HAP-1 (cell line): ENCODE measurements around the gene PLXNB1.
"Not testable (repeated sequence)": the region's sequence is repeated elsewhere in the genome, so short reads cannot be mapped to it uniquely, and the experiment has no call there.

ENCODE experiments used
- DNase-seq, 2 experiments: peaks; one replicate each; pipeline ENCODE4 v3.0.0-alpha.2; 2016 to 2020; ENCODE audit warnings: low spot score in 2 of 2
- H3K27me3 ChIP-seq: fragments of 250-450 bp; sonication (Bioruptor Pico); 2 replicates; pipeline ENCODE4 v1.5.1; 2020; ENCODE audit warnings: low read depth, mild to moderate bottlenecking, moderate library complexity
- H3K36me3 ChIP-seq: fragments of 250-450 bp; sonication (Bioruptor Pico); replicated peaks from 2 replicates; pipeline ENCODE4 v1.5.1; 2020; ENCODE audit warnings: mild to moderate bottlenecking
- H3K4me1 ChIP-seq: fragments of 250-450 bp; sonication (Bioruptor Pico); 2 replicates; pipeline ENCODE4 v1.5.1; 2020; ENCODE audit warnings: mild to moderate bottlenecking
- H3K4me3 ChIP-seq: fragments of 250-450 bp; sonication (Bioruptor Pico); 2 replicates; pipeline ENCODE4 v1.5.1; 2020; ENCODE audit warnings: mild to moderate bottlenecking, moderate library complexity
- H3K9me3 ChIP-seq: fragments of 250-450 bp; sonication (Bioruptor Pico); 2 replicates; pipeline ENCODE4 v1.5.1; 2020; ENCODE audit warnings: mild to moderate bottlenecking, moderate library complexity
- in situ Hi-C: fragments of 300-500 bp; cut with MboI; formaldehyde crosslinking; loops from 3 replicates; pipeline ENCODE4 v1.14.3; 2020; ENCODE audit warnings: low sequenced_read_pairs, inconsistent platforms, mixed read lengths

PLXNB1 gene

GRCh38 chr3:48406443-48407431, 23.1 kb downstream of the PLXNB1 start:
- no peaks in the 10 kb centered on the region for H3K27me3 ChIP-seq
- H3K36me3 ChIP-seq = peaks cover 8% of the 10 kb centered on the region
- in situ Hi-C loops = no loop called here
- peak in 1 of 2 experiments; percentile 4 for DNase-seq
- no peaks in the 10 kb centered on the region for H3K9me3 ChIP-seq
- H3K4me1 ChIP-seq = no peaks in the 10 kb centered on the region
- H3K4me3 ChIP-seq = no peak overlapping the region

- H3K9me3 ChIP-seq = no peaks in the 10 kb centered on the region
- peaks cover 7% of the 10 kb centered on the region for H3K36me3 ChIP-seq
- no peak overlapping the region for H3K4me3 ChIP-seq
- in situ Hi-C loops = no loop called here
- DNase-seq = no peak
- H3K27me3 ChIP-seq = no peaks in the 10 kb centered on the region
- no peaks in the 10 kb centered on the region for H3K4me1 ChIP-seq
Observed at GRCh38 chr3:48405971-48406370, 23.9 kb downstream of the PLXNB1 start.

GRCh38 chr3:48405343-48405881, 24.5 kb downstream of the PLXNB1 start:
- H3K36me3 ChIP-seq = peaks cover 4% of the 10 kb centered on the region; the same call in 1 of the 2 replicates
- H3K4me3 ChIP-seq = no peak overlapping the region
- DNase-seq = peak in 1 of 2 experiments; percentile 7
- H3K4me1 ChIP-seq = no peaks in the 10 kb centered on the region
- in situ Hi-C loops = no loop called here
- no peaks in the 10 kb centered on the region for H3K9me3 ChIP-seq
- H3K27me3 ChIP-seq = no peaks in the 10 kb centered on the region

- no peak overlapping the region for H3K4me3 ChIP-seq
- DNase-seq = peak in 1 of 2 experiments; percentile 6
- no peaks in the 10 kb centered on the region for H3K9me3 ChIP-seq
- peaks cover 4% of the 10 kb centered on the region; the same call in 1 of the 2 replicates for H3K36me3 ChIP-seq
- H3K4me1 ChIP-seq = no peaks in the 10 kb centered on the region
- in situ Hi-C loops = no loop called here
- H3K27me3 ChIP-seq = no peaks in the 10 kb centered on the region
Observed at GRCh38 chr3:48404440-48405342, 25.2 kb downstream of the PLXNB1 start.

GRCh38 chr3:48403533-48404439, 26.1 kb downstream of the PLXNB1 start:
- peak in 1 of 2 experiments; percentile 4 for DNase-seq

GRCh38 chr3:48402907-48403306, 27.0 kb downstream of the PLXNB1 start:
- Histone ChIP-seq H3K27me3 (no peaks in the 10 kb centered on the region), H3K4me3 (no peak overlapping the region), H3K4me1 (no peaks in the 10 kb centered on the region), H3K36me3 (no peaks in the 10 kb centered on the region), H3K9me3 (no peaks in the 10 kb centered on the region)
- DNase-seq = no peak
- in situ Hi-C loops = no loop called here

More at GRCh38 chr3:48403533-48404439, 26.1 kb downstream of the PLXNB1 start:
- Histone ChIP-seq H3K9me3 (no peaks in the 10 kb centered on the region), H3K27me3 (no peaks in the 10 kb centered on the region), H3K36me3 (no peaks in the 10 kb centered on the region), H3K4me1 (no peaks in the 10 kb centered on the region), H3K4me3 (no peak overlapping the region)
- in situ Hi-C loops = no loop called here

GRCh38 chr3:48402281-48402732, 27.6 kb downstream of the PLXNB1 start:
- DNase-seq = peak in 1 of 2 experiments; percentile 6
- H3K27me3 ChIP-seq = no peaks in the 10 kb centered on the region
- H3K36me3 ChIP-seq = no peaks in the 10 kb centered on the region
- no peaks in the 10 kb centered on the region for H3K4me1 ChIP-seq
- H3K9me3 ChIP-seq = no peaks in the 10 kb centered on the region
- in situ Hi-C loops = no loop called here
- no peak overlapping the region for H3K4me3 ChIP-seq

- H3K4me3 ChIP-seq, H3K9me3 ChIP-seq, DNase-seq, H3K27me3 ChIP-seq, in situ Hi-C loops, H3K4me1 ChIP-seq, H3K36me3 ChIP-seq: not testable (repeated sequence)
Observed at GRCh38 chr3:48401434-48401901, 28.4 kb downstream of the PLXNB1 start.

- H3K36me3 ChIP-seq = no peaks in the 10 kb centered on the region
- 0 out of 2 replicates have a peak, but pooled peaks cover 1% of the 10 kb centered on the region for H3K27me3 ChIP-seq
- in situ Hi-C loops = no loop called here
- H3K4me3 ChIP-seq = no peak overlapping the region
- H3K9me3 ChIP-seq = no peaks in the 10 kb centered on the region
- DNase-seq = peak; percentile 56 to 69
- H3K4me1 ChIP-seq = no peaks in the 10 kb centered on the region
Observed at GRCh38 chr3:48400824-48401433, 29.0 kb downstream of the PLXNB1 start.

GRCh38 chr3:48399387-48400172, 30.3 kb downstream of the PLXNB1 start:
- in situ Hi-C loops = no loop called here
- Histone ChIP-seq H3K9me3 (no peaks in the 10 kb centered on the region), H3K36me3 (no peaks in the 10 kb centered on the region), H3K4me3 (no peak overlapping the region), H3K27me3 (0 out of 2 replicates have a peak, but pooled peaks cover 2% of the 10 kb centered on the region), H3K4me1 (no peaks in the 10 kb centered on the region)
- DNase-seq = peak in 1 of 2 experiments; percentile 10

GRCh38 chr3:48398701-48399386, 31.0 kb downstream of the PLXNB1 start:
- no peak for DNase-seq
- in situ Hi-C loops = no loop called here

More at GRCh38 chr3:48398701-48399386, 31.0 kb downstream of the PLXNB1 start:
- 0 out of 2 replicates have a peak, but pooled peaks cover 2% of the 10 kb centered on the region for H3K27me3 ChIP-seq
- no peaks in the 10 kb centered on the region for H3K9me3 ChIP-seq
- H3K4me3 ChIP-seq = no peak overlapping the region
- no peaks in the 10 kb centered on the region for H3K4me1 ChIP-seq
- H3K36me3 ChIP-seq = no peaks in the 10 kb centered on the region
